Spleen (tissue), 7 donors: ENCODE data around the gene PEAK1.

Source experiments
- CTCF ChIP-seq, 11 experiments: fragments of 200-600 bp in 7 of 11; fragments of 450-650 bp in 4 of 11; sonication (generic) in 4 of 11; IDR thresholded peaks in 8 of 11; conservative IDR thresholded peaks in 3 of 11; 1 replicate in 7 of 11; 2 replicates in 4 of 11; pipeline versions ENCODE4 v1.4.0 to v1.8.0; 2016 to 2021; ENCODE audit warnings: antibody characterized with exemption in 11 of 11, inconsistent platforms in 4 of 11, mild to moderate bottlenecking in 1 of 11
- POLR2A ChIP-seq, 3 donors: fragments of 450-650 bp; IDR thresholded peaks; one replicate each; pipeline ENCODE4 v1.5.1; 2017; ENCODE audit warnings: antibody characterized with exemption in 3 of 3, mild to moderate bottlenecking in 1 of 3
- donor health status: DM: no; HTN: no; CAD: no; lungs with moderate emphysema.
- donor health status: DM: no; HTN: no; CAD: no.
- donor health status: DM: no; HTN: no; CAD: no.

- TF ChIP-seq CTCF (IDR thresholded peaks at IDR 0.05 in 8 of 11, conservative IDR thresholded peaks at IDR 0.05 in 3 of 11) (peak in 3 of 11 experiments; percentile 24 to 44 (median 36)), POLR2A (IDR thresholded peaks at IDR 0.05) (no peak)
Observed at GRCh38 chr15:77418966-77419835, 703 bp downstream of the PEAK1 start.
